ENCODE data around the gene APOA1.

APOA1 gene

DNA sequence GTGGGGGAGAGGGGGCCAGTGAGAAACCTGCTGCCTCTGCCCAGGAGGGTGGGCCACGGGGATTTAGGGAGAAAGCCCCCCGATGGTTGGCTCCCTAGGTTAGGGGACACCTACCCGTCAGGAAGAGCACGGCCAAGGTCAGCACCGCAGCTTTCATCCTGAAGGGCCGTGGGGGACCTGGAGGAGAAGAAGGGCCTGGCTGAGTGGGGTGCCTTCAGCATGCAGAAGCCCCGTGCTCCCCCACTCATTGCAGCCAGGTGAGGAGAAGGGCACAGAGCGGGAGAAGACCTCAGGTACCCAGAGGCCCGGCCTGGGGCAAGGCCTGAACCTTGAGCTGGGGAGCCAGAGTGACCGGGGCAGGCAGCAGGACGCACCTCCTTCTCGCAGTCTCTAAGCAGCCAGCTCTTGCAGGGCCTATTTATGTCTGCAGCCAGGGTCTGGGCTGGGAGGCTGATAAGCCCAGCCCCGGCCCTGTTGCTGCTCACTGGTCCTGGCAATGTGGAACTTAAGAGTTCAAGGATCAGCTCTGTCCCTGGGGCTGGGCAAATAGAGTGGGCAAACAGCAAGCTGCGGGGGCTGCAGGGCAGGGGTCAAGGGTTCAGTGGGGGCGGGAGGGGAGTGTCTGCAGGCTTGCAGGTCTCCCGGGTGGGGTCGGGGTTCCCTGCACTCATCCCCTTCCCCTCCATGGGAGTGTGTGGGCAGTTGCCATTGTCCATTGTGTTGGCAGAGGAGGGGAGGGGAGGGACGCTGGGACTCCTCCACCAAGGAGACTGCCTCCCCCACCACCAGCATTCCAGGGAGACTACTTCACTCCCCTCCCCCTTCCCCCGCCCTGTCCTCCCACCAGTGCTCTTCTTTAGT lies at the start of gene APOA1:
Gene APOA1, minus strand, starts transcription at position 392 of the 861 bp plus-strand sequence. Its CDS starts 235 bp downstream, at position 157.
- TF ChIP-seq, protein P1, sequence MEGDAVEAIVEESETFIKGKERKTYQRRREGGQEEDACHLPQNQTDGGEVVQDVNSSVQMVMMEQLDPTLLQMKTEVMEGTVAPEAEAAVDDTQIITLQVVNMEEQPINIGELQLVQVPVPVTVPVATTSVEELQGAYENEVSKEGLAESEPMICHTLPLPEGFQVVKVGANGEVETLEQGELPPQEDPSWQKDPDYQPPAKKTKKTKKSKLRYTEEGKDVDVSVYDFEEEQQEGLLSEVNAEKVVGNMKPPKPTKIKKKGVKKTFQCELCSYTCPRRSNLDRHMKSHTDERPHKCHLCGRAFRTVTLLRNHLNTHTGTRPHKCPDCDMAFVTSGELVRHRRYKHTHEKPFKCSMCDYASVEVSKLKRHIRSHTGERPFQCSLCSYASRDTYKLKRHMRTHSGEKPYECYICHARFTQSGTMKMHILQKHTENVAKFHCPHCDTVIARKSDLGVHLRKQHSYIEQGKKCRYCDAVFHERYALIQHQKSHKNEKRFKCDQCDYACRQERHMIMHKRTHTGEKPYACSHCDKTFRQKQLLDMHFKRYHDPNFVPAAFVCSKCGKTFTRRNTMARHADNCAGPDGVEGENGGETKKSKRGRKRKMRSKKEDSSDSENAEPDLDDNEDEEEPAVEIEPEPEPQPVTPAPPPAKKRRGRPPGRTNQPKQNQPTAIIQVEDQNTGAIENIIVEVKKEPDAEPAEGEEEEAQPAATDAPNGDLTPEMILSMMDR (IDR thresholded peaks at IDR 0.05; ENCODE audit: insufficient read depth, missing control alignments): no peak
- no peak for FAIRE-seq
- DNase-seq (ENCODE audit: insufficient read length, low spot score): no peak

DNA sequence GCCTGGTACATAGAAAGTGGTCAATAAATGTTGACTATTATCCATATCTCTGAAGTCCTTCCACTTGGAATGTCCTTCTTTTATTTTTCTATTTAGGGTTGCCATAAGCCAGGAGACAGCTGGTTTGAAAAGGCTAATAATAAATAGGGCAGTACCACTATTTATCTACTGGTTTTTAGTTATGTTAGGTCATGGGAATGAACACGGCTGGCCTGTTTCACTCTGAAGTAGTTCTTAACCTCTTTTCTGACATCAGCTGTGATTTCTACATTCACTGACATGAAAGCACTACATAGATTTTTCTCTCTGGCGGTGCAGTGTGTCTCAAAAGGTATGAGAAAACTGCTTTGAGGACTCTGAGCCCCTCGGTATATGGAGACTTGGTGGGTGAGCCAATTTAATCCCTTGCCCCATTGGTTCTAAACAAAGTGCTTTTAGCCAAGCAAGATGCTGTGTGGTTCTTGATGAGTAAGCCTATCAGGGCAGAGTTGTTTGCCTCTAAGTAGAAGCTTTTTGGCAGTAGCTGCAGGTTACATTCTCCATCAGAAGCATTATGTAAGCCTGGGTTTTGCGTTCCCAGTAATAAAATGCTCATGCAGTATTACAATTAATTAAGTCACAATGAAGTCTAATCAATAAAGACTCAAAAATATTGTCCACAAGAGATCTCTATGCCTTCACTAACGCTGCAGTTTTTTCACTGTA lies 48.7 kb upstream of the APOA1 start:
- FAIRE-seq (no peak), DNase-seq (ENCODE audit: insufficient read length, low spot score) (no peak)
- TF ChIP-seq, protein P1 (IDR thresholded peaks at IDR 0.05; ENCODE audit: insufficient read depth, missing control alignments): no peak

DNA sequence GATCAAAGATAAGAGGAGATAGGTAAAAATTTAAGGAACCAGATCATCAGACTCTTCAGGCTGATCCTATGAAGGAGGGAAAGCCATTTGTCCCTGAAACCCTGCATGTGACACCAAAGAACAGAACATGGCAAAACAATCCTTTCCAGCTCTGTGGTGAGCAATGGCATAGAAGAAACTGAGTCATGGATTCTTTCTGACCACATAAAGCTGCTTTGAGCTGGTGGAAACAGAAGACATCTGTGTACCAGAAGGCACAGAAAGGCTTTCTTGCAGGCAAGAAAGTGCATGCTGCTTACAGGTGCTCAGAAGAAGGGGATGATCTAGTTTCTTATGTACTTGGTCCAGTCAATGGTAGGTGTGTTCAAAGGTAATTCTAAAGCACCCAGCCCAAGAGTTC lies 45.0 kb upstream of the APOA1 start:
- FAIRE-seq (no peak), DNase-seq (ENCODE audit: insufficient read length, low spot score) (no peak)
- TF ChIP-seq, protein P1 (IDR thresholded peaks at IDR 0.05; ENCODE audit: insufficient read depth, missing control alignments): no peak

DNA sequence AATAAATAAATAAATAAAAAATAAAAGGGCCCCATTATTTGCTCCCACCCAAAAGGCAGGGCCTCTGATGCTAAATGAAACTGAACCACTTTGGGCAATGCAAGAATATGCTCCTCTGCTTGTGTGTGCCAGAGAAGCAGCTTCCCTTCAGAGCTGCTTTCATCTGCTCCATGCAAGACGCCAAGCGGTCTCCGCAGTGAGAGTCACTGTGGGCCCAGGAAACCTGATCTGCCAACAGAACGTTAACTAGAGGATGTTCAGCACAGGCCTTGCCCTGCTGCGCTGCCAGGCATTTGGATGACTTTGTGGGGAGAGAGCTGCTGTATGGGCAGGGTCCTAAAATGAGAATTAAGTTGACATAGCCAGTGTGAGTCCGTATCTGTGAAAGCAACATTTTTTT lies 43.7 kb upstream of the APOA1 start:
- FAIRE-seq (no peak), DNase-seq (ENCODE audit: insufficient read length, low spot score) (no peak)
- TF ChIP-seq, protein P1 (IDR thresholded peaks at IDR 0.05; ENCODE audit: insufficient read depth, missing control alignments): no peak

DNA sequence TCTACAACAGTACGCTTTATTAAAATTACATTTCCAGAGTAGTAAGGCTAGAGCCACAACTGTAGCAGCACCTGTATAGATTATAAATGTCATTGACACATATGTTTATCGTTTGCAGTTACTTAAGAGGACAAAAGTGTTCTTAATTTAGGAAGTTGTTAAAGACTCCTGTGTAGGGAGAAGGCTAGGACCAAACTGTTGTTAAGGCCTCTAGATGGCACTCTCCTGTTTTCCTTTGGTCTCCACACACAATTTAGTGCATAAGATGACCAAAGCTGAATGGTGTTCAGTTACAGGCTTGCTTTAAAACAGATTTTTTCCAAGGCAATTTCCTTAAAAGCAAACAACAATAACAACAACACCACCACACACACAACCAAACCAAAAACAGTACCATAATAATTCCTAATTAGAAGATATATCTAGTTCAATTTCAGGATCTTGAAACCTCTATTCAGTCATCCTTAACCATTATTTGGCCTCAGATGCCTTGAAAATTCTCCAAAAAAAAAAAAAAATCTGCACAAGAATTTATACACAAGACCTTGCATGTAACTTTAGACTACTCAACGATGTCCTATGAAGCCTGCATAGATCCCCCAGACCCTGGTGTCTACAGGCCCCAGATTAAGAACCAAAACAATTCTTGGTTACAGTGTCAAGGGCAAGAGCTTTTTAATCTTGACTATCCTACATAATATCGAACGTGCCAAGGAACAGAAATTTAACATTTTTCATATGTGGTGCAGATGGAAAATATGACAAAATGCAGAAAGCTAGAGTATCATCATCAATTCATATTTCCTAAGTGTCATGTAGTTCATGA lies 42.6 kb upstream of the APOA1 start:
- TF ChIP-seq, protein P1 (IDR thresholded peaks at IDR 0.05; ENCODE audit: insufficient read depth, missing control alignments): peak; percentile 78
- FAIRE-seq (peak; percentile 97), DNase-seq (ENCODE audit: insufficient read length, low spot score) (no peak)

DNA sequence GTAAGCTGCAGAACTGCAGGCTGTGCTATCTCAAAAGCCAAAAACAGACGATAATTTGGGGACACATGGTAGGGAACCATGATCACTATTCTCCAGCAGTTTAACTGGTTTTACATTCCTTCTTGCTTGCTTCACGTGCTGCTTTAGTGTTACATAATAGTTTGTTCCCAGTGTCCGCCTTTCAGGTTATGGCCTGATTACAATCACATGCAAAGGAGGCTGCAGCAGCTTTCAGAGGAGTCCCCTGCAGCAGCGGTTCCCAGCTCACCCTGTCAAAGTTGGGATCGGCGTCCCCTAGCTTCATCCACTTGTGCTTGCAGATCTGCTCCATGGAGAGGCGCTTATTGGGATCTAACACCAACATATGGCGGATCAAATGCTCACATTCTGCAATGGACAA lies 39.2 kb upstream of the APOA1 start:
- TF ChIP-seq, protein P1 (IDR thresholded peaks at IDR 0.05; ENCODE audit: insufficient read depth, missing control alignments): no peak
- no peak for FAIRE-seq
- no peak for DNase-seq (ENCODE audit: insufficient read length, low spot score)
